T-helper 2 cell (primary cell): ENCODE results near the gene USE1.
A peak's percentile ranks its signal among the peaks of the same experiment; 100 is the strongest.

Experiments
- DNase-seq, 5 experiments: peaks; one replicate each; pipeline versions ENCODE4 v3.0.0 to v3.0.0-alpha.2; 2012 to 2022

Gene USE1

GRCh38 chr19:17235971-17236777 lies 21.0 kb downstream of the USE1 start:
- peak in 1 of 5 experiments; percentile 53 for DNase-seq

GRCh38 chr19:17236811-17237543 lies 21.8 kb downstream of the USE1 start:
- no peak for DNase-seq

- no peak for DNase-seq
Measured at GRCh38 chr19:17237747-17238706, 22.9 kb downstream of the USE1 start.

GRCh38 chr19:17240062-17240752 lies 25.1 kb downstream of the USE1 start:
- DNase-seq = no peak

GRCh38 chr19:17240826-17241399 lies 25.8 kb downstream of the USE1 start:
- DNase-seq = no peak

DNA sequence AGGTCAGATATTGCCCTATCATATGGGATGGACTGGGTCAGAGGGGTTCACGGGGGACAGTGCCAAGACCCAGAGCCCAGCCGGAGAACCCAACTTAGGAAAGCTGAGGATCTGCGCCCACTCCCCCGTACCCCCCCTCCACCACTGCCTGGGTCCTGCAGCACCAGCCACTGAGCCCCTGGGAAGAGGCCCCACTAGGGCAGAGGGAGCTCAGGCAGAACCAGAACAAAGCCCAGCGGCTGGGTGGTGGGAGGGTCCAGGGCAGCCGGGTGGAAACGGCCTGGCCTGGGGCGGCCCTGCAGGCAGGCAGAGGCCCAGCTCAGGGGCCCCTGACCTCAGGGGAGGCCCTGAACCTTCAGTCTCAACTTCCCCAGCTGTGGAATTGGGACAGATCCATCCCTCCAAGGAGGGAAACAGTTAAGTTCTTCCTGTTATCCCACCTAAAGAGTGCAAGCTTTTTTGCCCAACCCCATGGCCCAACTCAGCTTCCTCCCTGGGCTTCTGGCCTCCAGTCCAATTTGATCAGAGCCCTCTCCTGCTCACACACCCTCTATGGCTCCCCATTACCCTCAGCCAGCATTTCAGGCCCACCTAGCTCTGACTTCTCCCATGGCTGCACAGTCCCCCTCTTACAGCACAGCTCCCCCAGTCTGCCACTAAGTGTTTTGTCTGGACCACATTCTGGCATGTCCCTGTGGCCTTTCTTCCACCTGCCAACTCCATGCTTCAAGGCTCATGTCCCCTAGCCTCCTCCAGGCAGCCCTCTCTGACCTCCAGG lies 27.5 kb downstream of the USE1 start:
- DNase-seq = no peak

- no peak for DNase-seq
Measured at GRCh38 chr19:17243211-17243829, 28.2 kb downstream of the USE1 start.

GRCh38 chr19:17243830-17244617 lies 28.9 kb downstream of the USE1 start:
- DNase-seq = no peak

GRCh38 chr19:17244618-17245534 lies 29.7 kb downstream of the USE1 start:
- DNase-seq = no peak

GRCh38 chr19:17245535-17245984 lies 30.4 kb downstream of the USE1 start, which contains the start of gene NR2F6:
NR2F6 (minus strand) TSS chr19:17245919; CDS start chr19:17245220, 699 bp downstream.
- DNase-seq = no peak

DNA sequence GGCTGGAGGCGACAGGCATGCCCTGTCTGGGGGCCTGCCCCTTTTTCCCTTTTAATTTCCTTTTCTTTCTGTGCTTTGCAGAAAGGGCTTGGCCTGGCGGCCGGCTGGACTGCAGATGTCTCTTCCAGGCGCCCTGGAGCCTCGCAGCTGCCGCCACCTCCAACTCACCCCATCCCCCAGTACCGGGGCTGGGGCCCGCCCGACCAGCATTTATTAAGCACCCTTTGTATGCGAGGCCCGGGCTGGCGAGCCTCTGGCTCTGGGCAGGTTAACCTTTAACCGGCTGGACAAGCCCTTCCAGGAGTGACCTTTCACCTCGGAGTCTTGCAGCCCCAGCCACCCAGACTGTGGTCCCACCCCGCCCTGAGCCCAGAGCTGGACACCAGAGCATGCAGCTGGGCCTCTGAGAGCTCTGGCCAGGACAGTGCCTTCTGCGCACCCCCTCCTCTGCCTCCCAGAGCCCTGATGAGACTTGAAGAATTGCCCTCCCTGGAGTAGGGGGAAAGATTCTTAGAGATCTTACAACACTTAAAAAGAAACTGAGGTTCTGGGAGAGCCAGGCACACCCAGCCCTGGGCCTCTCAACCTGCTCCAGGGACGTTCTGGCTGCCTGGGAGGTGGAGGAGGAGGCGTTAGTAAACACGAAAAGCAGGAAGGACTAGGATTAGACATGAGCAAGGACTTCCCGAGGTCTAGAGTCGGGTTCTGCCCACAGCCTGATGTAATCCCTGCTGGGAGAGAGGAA lies 31.7 kb downstream of the USE1 start:
- no peak for DNase-seq

- DNase-seq = no peak
Measured at GRCh38 chr19:17248011-17248776, 33.0 kb downstream of the USE1 start.

DNA sequence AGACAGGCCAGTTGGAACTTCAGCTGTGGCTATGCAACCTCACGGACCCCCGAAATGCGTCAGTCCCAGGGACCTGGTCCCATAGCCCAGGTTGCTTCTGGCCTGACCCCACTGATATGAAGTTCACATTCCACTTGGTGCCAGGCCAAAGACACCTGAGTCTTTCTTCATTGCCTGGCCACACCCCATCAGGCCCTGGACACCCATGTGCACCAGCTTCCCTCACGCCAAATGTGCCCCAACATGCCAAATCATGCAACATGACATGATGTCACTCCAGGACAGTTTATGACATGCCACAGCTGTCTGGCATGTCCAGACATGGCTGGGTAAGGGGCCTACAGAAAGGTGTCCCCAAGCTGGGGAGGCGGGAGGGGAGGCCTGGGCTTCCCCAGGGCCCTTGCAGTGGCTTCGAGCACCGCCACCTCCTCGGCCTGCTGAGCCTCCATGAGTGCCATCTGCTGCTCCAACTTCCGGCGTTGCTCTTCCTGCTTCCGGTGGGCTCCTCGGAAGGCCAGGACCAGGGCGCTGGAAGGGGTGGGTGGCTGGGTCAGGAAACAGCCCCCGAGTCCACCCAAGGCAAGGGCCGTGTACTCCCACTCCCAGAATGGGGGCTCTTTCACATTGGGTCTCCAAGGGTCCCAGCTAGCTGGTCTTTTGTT lies 34.9 kb downstream of the USE1 start:
- no peak for DNase-seq

GRCh38 chr19:17254636-17255035 lies 39.5 kb downstream of the USE1 start:
- no peak for DNase-seq

GRCh38 chr19:17255150-17255621 lies 40.0 kb downstream of the USE1 start:
- no peak for DNase-seq

- no peak for DNase-seq
Measured at GRCh38 chr19:17256130-17256529, 41.0 kb downstream of the USE1 start.
